GM19468 (cell line): ENCODE data around the gene REEP2.

Experiments used
- ATAC-seq: cut with Tn5 transposase; IDR thresholded peaks from one replicate; pipeline ENCODE4 v1.9.1; 2021; ENCODE audit warnings: mild to moderate bottlenecking, moderate library complexity, moderate number of reproducible peaks; ENCODE audit not compliant: unreplicated experiment; ENCODE audit errors: extremely low read depth

Gene REEP2

GRCh38 chr5:138491669-138492559 is 53.1 kb downstream of the REEP2 start:
- ATAC-seq, result peak; percentile 97

GRCh38 chr5:138492560-138493045 is 53.7 kb downstream of the REEP2 start:
- ATAC-seq, result no peak

GRCh38 chr5:138495351-138495750 is 56.5 kb downstream of the REEP2 start:
- no peak for ATAC-seq
